Stimulated activated CD8-positive, alpha-beta memory T cell treated with anti-CD3 and anti-CD28 coated beads, Interleukin-4, amount 100 ng/mL, for 24 hours (primary cell): ENCODE results near the gene TRMU.

Experiments used
- DNase-seq: peaks from one replicate; pipeline ENCODE4 v3.0.0-alpha.2; 2020; ENCODE audit warnings: low read depth

Gene TRMU

DNA sequence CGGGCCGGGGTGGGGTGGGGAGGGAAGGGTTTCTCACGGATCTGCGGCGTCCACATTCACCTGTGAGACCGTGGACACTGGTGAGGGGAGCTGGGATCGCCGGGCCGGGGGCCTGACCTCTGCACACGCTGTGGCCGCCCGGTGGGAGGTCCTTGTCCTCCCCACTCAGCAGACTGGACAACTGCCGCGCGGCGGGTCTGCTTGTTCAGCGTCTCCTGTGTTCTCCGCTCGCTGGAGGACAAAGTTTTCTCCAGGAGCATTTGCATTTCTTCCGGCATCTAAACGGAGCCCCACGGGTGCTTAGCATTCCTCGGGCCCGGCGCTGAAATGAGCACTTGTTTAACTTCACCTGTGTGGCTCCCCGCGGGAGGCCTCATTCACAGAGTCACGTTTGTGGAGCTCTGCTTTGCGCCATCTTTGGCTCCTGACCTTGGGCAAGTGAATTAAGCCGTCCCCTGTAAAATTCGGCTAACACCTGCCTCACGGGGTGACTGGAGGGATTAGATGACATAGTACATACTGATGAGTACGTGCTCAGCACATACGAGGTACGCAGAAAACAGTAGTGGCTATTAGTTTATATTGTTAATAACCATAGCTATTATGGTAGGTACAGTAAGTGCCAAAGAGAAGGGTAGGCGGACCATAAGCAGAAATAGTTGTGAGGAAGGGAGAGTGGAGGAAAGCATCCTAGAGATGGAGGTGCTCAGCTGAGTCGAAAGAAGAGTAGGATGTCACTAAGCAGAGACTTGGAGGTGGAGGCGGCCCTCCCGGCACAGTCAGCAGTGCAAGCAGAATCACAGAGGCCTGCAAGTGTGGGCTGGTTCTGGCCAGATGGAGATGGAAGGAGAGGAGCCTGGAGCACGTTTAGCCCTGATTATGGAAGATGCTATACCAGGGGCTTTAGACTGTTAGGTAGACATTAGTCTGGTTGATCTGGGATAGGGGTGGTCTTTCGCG, 885 bp downstream of the TRMU start:
- DNase-seq = no peak

- no peak for DNase-seq
These were observed 2.4 kb downstream of the TRMU start for GRCh38 chr22:46337870-46338269.

DNA sequence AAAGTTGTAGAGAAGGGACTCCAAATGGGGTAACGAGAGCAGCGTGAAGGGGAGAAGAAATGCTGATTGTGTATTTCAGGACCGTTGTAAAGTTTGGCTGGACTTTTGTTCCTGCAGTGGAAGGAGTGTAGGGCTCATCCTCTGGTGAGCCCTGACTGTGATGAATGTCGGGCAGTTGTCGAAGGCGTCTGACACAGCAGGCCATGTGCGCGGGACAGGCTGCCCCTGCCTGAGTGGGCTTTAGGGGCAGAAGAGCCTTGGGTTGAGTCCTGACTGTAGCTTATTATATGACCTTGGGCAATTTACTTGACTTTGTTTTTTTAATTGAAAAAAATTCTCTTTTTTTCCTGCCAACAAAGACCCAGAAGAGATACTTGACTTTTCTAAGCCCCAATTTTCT, 3.1 kb downstream of the TRMU start:
- DNase-seq = no peak

- no peak for DNase-seq
These were observed 4.4 kb downstream of the TRMU start for GRCh38 chr22:46339956-46340355.

- DNase-seq = no peak
These were observed 5.2 kb downstream of the TRMU start for GRCh38 chr22:46340676-46341075.

DNA sequence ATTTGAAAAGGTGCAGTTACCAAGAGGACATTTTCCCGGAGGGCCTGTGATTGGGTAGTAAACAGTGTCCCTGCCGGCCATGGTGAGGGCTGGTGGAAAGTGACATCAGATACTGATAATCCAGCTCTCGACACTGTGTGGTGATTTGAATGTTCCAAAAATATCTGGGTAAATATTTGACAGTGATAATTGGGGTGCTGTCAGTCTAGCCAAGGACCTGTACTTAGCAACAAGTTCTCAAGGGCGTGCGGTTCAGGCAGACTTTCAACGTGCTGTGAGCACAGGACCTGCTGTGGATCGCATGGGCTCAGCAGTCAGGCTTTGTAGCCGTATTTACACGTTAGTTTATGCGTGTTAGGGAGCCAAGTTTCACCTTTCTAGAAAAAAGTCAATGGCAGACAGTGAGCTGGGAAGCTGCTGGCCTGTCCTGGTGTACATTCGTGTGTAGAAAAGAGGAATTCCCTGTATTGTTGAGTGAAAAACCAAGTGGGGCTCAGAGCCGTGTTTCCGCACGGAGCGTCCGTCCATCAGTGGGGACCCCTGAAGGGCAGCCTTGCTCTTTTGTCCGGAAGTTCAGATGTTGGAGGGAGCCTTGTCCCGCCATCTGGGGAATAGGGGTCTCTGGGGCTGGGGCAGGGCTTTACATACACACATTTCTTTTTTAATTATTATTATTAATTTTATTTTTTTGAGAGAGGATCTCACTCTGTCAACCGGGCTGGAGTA, 11.3 kb downstream of the TRMU start:
- no peak for DNase-seq

DNA sequence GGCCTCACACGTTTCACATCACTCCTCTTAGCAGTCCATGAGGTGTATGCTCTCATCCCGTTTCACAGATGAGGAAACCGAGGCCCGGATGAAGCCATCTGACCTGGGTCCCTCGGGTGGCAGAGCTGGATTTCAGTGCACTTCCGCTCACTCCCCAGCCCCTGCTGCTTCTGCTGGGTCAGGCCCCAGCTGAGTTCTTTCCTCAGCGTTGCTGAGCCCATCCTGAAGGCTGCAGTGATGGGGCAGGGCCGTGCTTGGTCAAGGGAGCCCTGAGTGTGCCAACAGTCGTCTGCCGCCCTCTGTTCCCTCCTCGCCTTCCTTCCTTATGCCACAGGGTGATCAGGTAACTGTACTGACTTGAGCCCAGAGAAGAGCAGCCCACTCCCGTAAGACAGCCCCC, 12.1 kb downstream of the TRMU start:
- no peak for DNase-seq

- DNase-seq = no peak
These were observed 12.7 kb downstream of the TRMU start for GRCh38 chr22:46348099-46348695.

GRCh38 chr22:46349238-46349637, 13.7 kb downstream of the TRMU start:
- no peak for DNase-seq

GRCh38 chr22:46349681-46350080, 14.2 kb downstream of the TRMU start:
- DNase-seq = no peak

DNA sequence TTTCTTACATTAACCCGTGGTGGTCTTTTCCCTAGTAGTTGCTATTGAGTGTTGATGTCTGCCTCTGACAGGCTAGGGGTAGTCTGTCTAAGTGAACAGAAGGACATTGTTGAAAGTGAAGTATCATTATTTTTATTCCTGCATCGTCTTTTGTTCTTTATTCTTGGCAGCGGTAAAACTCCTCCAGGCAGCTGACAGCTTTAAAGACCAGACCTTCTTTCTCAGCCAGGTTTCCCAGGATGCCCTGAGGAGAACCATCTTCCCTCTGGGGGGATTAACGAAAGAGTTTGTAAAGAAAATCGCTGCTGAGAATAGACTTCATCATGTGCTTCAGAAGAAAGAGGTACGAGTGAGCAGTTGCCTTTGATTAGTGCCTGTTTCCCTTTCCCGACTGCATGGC, 14.6 kb downstream of the TRMU start:
- no peak for DNase-seq

DNA sequence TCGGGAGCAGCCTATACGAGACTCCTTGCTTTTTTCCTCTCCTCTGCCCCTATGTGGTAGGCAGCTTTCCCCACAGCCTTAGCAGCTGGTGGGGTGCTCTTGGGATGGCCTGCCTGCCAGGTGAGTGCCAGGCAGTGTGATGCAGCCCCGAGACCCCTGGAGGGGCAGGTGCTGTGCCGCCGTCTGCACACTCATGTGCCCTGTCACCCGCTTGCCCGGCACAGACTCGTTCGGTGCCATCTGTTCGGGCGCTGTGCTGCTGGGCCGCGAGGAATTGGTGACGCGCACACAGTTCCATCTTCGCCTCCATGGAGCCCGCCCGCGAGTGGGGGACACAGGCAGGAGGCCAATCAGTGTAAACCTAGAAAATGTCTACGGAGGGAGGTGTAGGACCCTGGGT, 15.1 kb downstream of the TRMU start:
- no peak for DNase-seq

- DNase-seq = no peak
These were observed 15.7 kb downstream of the TRMU start for GRCh38 chr22:46351131-46351735.

GRCh38 chr22:46351767-46352166, 16.3 kb downstream of the TRMU start:
- no peak for DNase-seq

GRCh38 chr22:46352276-46352675, 16.8 kb downstream of the TRMU start:
- no peak for DNase-seq

- no peak for DNase-seq
These were observed 17.3 kb downstream of the TRMU start for GRCh38 chr22:46352691-46353386.

- no peak for DNase-seq
These were observed 18.1 kb downstream of the TRMU start for GRCh38 chr22:46353483-46354105.

- no peak for DNase-seq
These were observed 18.9 kb downstream of the TRMU start for GRCh38 chr22:46354176-46354992.

- DNase-seq = no peak
These were observed 19.4 kb downstream of the TRMU start for GRCh38 chr22:46354993-46355305.

DNA sequence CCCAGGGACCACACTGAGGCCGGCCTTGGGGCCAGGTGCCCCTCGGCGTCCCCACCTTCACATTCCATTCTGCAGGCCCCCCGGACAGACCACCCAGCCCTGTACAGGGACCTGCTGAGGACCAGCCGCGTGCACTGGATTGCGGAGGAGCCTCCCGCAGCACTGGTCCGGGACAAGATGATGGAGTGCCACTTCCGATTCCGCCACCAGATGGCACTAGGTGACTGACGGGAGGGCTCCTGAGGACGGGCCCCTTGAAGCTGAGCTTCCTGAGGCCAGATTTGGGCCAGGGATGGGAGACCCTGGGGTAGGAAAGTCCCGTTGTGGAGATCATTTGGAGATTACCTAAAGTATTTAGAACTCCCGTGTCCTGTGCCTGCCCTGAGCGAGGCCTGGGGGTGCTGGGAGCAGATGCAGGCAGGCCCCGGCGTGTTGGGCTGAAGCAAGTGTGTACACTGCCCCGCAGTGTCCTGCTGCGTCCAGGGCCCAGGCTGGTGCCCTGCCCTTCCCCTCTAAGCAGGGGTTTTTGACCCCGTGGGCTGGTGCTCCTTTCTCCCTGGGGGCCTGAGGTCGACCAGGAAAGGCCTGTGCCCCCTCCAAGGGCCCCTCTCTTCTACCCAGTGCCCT, 20.0 kb downstream of the TRMU start:
- peak; percentile 52 for DNase-seq
